Tibial artery (tissue), 4 donors: ENCODE data around the gene USF1.

ENCODE experiments used
- DNase-seq, 2 donors: peaks; one replicate each; pipeline ENCODE4 v3.0.0-alpha.2; 2019
- H3K27ac ChIP-seq, 2 donors: fragments of 200-600 bp; sonication (generic) in 1 of 2; 1 replicate in 1 of 2; 2 replicates in 1 of 2; pipeline ENCODE4 v1.5.1; 2018 to 2019; ENCODE audit warnings: mild to moderate bottlenecking in 1 of 2
- H3K27me3 ChIP-seq, 2 donors: fragments of 200-600 bp; sonication (generic) in 1 of 2; one replicate each; pipeline versions ENCODE4 v1.5.1 to v1.6.0; 2016 to 2019
- H3K36me3 ChIP-seq, 3 donors: fragments of 200-600 bp; sonication (generic) in 2 of 3; one replicate each; pipeline ENCODE4 v1.5.1; 2016 to 2019; ENCODE audit warnings: mild to moderate bottlenecking in 2 of 3
- H3K4me1 ChIP-seq, 4 donors: fragments of 200-600 bp; sonication (generic) in 2 of 4; 1 replicate in 3 of 4; 2 replicates in 1 of 4; pipeline ENCODE4 v1.5.1; 2016 to 2019
- H3K4me3 ChIP-seq, 2 donors: fragments of 200-600 bp; sonication (generic) in 1 of 2; 1 replicate in 1 of 2; 2 replicates in 1 of 2; pipeline ENCODE4 v1.5.1; 2018 to 2019; ENCODE audit warnings: mild to moderate bottlenecking in 2 of 2
- H3K9me3 ChIP-seq, 3 donors: fragments of 200-600 bp; sonication (generic) in 1 of 3; one replicate each; pipeline ENCODE4 v1.5.1; 2016 to 2019
- intact Hi-C: fragments of 100-400 bp; cut with DNase I; formaldehyde crosslinking; loops from one replicate; pipeline ENCODE4 v1.15.0; 2023; ENCODE audit warnings: low total_unique reads
- TF ChIP-seq, protein P1 (sequence below), 2 experiments: fragments of 200-600 bp in 1 of 2; fragments of 450-650 bp in 1 of 2; IDR thresholded peaks; one replicate each; pipeline ENCODE4 v1.5.1; 2017 to 2019; ENCODE audit warnings: antibody characterized with exemption in 2 of 2, mild to moderate bottlenecking in 1 of 2, moderate library complexity in 1 of 2

USF1 gene, protein sequence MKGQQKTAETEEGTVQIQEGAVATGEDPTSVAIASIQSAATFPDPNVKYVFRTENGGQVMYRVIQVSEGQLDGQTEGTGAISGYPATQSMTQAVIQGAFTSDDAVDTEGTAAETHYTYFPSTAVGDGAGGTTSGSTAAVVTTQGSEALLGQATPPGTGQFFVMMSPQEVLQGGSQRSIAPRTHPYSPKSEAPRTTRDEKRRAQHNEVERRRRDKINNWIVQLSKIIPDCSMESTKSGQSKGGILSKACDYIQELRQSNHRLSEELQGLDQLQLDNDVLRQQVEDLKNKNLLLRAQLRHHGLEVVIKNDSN

DNA sequence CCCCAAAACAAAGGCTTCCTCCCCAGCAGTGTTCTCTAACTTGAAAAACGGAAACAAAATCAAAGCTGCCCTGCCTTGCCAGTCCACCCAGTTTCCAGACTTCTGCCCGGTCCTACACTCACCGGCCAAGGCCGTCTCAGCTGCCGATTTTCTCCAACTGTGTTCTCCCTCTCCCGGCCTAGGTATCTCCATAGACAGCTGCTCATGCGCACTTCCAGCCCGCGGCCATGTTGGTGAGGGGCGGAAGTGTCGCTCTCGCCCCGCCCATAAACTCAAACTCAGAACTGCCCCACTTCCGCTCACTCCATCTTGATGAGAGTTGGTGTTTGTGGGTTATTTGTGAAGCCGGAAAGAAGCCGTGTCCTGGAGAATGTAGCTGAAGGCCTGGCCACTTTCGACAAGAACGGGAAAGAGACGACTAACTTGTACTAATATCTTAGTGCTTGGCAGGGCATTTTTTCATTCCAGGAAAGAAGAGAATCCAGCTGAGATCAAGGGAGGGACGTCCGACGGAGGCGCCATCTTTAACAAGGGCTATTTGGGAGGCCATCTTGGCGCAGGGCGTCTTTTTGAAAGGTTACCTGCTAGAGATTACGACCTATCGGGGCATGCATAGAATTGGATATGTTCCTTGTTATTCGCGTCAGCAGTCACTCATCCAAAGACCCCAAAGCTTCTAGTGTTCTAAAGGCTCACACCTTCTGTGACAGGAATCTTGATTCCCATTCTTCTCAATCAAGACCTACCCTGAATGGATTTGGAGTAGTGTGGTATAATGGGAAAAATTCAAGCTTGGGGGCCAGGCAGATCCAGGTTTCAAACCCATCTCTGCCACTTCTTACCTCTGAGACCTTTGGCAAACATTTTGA lies at the start of gene USF1:
Gene USF1, minus strand, starts transcription at position 242 of the 869 bp plus-strand sequence. CDS start 2,702 bp downstream, outside the sequence.
- peaks cover 19 to 24% (median 20%) of the 10 kb centered on the region in 3 donors for H3K36me3 ChIP-seq
- TF ChIP-seq, protein P1, sequence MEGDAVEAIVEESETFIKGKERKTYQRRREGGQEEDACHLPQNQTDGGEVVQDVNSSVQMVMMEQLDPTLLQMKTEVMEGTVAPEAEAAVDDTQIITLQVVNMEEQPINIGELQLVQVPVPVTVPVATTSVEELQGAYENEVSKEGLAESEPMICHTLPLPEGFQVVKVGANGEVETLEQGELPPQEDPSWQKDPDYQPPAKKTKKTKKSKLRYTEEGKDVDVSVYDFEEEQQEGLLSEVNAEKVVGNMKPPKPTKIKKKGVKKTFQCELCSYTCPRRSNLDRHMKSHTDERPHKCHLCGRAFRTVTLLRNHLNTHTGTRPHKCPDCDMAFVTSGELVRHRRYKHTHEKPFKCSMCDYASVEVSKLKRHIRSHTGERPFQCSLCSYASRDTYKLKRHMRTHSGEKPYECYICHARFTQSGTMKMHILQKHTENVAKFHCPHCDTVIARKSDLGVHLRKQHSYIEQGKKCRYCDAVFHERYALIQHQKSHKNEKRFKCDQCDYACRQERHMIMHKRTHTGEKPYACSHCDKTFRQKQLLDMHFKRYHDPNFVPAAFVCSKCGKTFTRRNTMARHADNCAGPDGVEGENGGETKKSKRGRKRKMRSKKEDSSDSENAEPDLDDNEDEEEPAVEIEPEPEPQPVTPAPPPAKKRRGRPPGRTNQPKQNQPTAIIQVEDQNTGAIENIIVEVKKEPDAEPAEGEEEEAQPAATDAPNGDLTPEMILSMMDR (IDR thresholded peaks at IDR 0.05), result peak in 1 of 2 experiments; percentile 0
- intact Hi-C loops, result loop anchor here (10.0 kb wide), 1 partner anchor 349 kb away; no protein-coding TSS in a partner anchor
- peak within 1 kb of the TSS; percentile 87 to 90 for H3K27ac ChIP-seq
- peak; percentile 95 to 97 for DNase-seq
- H3K9me3 ChIP-seq, result no peaks in the 10 kb centered on the region
- peak within 1 kb of the TSS; percentile 80 to 87 for H3K4me3 ChIP-seq
- peaks cover 0 to 26% (median 11%) of the 10 kb centered on the region in 4 donors for H3K4me1 ChIP-seq
- no peaks in the 10 kb centered on the region for H3K27me3 ChIP-seq

DNA sequence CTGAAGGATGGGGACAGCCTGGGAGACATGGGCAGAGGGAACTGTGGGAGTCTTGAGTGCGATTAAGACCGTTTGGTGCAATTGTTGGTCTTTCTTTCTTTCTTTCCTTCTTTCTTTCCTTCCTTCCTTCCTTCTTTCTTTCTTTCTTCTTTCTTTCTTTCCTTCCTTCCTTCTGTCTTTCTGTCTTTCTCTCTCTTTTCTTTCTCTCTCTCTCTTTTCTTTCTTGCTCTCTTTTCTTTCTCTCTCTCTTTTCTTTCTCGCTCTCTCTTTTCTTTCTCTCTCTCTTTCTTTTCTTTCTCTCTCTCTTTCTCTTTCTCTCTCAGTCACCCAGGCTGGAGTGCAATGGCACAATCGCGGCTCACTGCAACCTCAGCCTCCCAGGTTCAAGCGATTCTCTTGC lies 49.5 kb upstream of the USF1 start:
- Histone ChIP-seq H3K9me3 (no peaks in the 10 kb centered on the region), H3K4me1 (peaks cover 0 to 18% (median 15%) of the 10 kb centered on the region in 4 donors), H3K4me3 (no peak overlapping the region), H3K27me3 (no peaks in the 10 kb centered on the region), H3K36me3 (peaks cover 0 to 8% (median 0%) of the 10 kb centered on the region in 3 donors), H3K27ac (no peak overlapping the region)
- TF ChIP-seq, protein P1 (IDR thresholded peaks at IDR 0.05), result no peak
- no peak for DNase-seq
- intact Hi-C loops, result loop anchor here (10.0 kb wide), 1 partner anchor 100 kb away; no protein-coding TSS in a partner anchor

DNA sequence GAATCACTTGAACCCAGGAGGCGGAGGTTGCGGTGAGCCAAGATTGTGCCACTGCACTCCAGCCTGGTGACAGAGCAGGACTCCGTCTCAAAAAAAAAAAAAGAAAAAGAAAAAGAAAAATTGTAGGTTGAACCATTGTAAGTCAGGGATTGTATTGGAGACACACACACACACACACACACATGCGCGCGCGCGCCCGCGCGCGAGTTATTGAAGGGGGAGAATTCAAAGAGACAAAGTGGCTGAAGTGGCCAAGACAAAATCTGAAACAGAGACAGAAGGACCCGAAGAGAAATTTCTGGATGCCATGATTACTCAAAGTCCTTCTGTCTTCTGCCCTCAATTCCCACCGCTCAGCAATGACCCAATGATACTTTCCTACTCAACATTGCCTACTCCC lies 48.7 kb upstream of the USF1 start:
- Histone ChIP-seq H3K27ac (no peak overlapping the region), H3K4me3 (no peak overlapping the region), H3K9me3 (no peaks in the 10 kb centered on the region), H3K27me3 (no peaks in the 10 kb centered on the region), H3K4me1 (peaks cover 0 to 18% (median 15%) of the 10 kb centered on the region in 4 donors), H3K36me3 (peaks cover 0 to under 1% (median 0%) of the 10 kb centered on the region in 3 donors)
- TF ChIP-seq, protein P1 (IDR thresholded peaks at IDR 0.05), result no peak
- intact Hi-C loops, result loop anchor here (10.0 kb wide), 1 partner anchor 100 kb away; no protein-coding TSS in a partner anchor
- no peak for DNase-seq

DNA sequence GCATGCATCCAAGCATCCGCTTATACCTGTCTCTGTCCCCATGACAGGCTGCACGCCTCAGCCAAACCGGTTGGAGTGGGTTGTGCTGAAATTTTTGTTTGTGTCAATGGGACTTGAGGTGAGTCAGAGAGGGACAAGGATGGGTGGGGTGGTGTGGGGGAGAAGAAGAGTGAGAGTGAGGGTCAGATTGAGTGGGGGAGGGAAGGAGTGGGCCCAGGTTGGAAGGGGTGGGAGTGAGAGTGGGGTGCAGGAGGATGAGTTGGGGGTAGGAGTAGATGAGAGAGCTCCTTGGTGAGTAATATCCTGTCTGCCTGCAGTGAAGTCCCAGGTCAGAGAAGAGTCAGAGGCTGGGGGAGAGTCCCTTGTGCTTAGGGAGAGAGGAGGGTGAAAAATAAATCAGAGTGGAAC lies 46.8 kb upstream of the USF1 start:
- Histone ChIP-seq H3K27ac (no peak overlapping the region), H3K4me1 (peaks cover 0 to 7% (median 5%) of the 10 kb centered on the region in 4 donors), H3K9me3 (no peaks in the 10 kb centered on the region), H3K27me3 (peaks cover 0 to 12% of the 10 kb centered on the region in 2 donors), H3K36me3 (no peaks in the 10 kb centered on the region), H3K4me3 (no peak overlapping the region)
- intact Hi-C loops, result loop anchor here (10.0 kb wide), 1 partner anchor 98 kb away; no protein-coding TSS in a partner anchor
- DNase-seq, result peak in 1 of 2 donors; percentile 46
- TF ChIP-seq, protein P1 (IDR thresholded peaks at IDR 0.05), result no peak

DNA sequence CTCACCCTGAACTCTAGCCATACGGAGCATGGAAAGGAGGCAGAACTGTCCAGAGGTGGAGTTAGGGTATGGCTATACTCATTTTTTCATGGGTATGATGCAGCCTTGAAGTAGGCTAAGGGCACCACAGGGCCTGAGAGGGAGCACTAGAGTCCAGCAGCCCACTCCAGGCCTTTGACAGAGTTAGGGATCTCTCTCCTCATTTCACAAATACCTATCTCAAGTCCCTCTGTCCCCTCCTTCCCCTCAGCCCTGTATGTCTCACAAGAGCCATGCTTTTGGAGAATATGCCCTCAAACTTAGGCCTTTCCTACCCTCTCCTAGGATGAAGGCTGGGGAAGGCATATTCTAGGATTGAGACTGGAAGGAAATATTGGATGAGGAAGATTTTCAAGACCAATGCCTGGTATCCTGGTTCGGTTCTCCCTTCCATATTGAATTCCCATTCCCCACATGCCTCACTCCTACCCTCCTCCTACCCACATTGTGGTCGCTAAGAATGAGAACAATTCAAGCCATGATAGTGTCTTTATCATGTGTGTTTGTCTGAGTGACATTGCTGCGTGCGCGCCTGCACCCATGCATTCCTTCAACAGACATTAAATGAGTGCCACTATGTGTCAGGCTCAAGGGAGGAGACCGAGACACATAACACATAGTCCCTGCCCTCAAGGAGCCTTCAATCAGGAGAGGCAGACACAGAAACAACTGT lies 46.2 kb upstream of the USF1 start:
- H3K27ac ChIP-seq, result no peak overlapping the region
- no peak overlapping the region for H3K4me3 ChIP-seq
- DNase-seq, result peak in 1 of 2 donors; percentile 21
- H3K27me3 ChIP-seq, result peaks cover 0 to 16% of the 10 kb centered on the region in 2 donors
- TF ChIP-seq, protein P1 (IDR thresholded peaks at IDR 0.05), result no peak
- no peaks in the 10 kb centered on the region for H3K9me3 ChIP-seq
- no peaks in the 10 kb centered on the region for H3K36me3 ChIP-seq
- intact Hi-C loops, result loop anchor here (10.0 kb wide), 1 partner anchor 97 kb away; no protein-coding TSS in a partner anchor
- H3K4me1 ChIP-seq, result peaks cover 0 to 1% (median under 1%) of the 10 kb centered on the region in 4 donors
